SK-N-SH treated with all-trans-retinoic acid at 6 μM for 48 hours (cell line): Measurements from ENCODE around the gene LRRC51.

Experiments used
- ATAC-seq: fragments of 200-7000 bp; cut with Tn5 transposase; 3 replicates; pipeline ENCODE4 v1.9.1; 2020; ENCODE audit warnings: mild to moderate bottlenecking, moderate library complexity
- ARNTL ChIP-seq: fragments of 450-650 bp; formaldehyde crosslinking; IDR thresholded peaks from 2 replicates; pipeline ENCODE4 v1.5.0; 2020; ENCODE audit warnings: low read depth, mild to moderate bottlenecking, moderate library complexity, borderline replicate concordance
- BACH2 ChIP-seq: fragments of 250-450 bp; sonication (Bioruptor Pico); IDR thresholded peaks from 2 replicates; pipeline ENCODE4 v1.9.0; 2021; ENCODE audit warnings: mild to moderate bottlenecking, borderline replicate concordance
- CREB5 ChIP-seq: fragments of 250-450 bp; sonication (Bioruptor Pico); IDR thresholded peaks from 2 replicates; pipeline ENCODE4 v1.5.1; 2020; ENCODE audit warnings: low read depth, mild to moderate bottlenecking, moderate library complexity
- CSDC2 ChIP-seq: fragments of 250-450 bp; sonication (Bioruptor Pico); IDR thresholded peaks from 2 replicates; pipeline ENCODE4 v1.5.0; 2020; ENCODE audit warnings: mild to moderate bottlenecking, moderate library complexity
- ESRRG ChIP-seq: fragments of 250-450 bp; sonication (Bioruptor Pico); IDR thresholded peaks from 2 replicates; pipeline ENCODE4 v1.6.1; 2021; ENCODE audit warnings: mild to moderate bottlenecking
- GLIS3 ChIP-seq: fragments of 250-450 bp; sonication (Bioruptor Pico); IDR thresholded peaks from 2 replicates; pipeline ENCODE4 v1.5.0; 2020; ENCODE audit warnings: mild to moderate bottlenecking, moderate library complexity
- ISL1 ChIP-seq: fragments of 250-450 bp; sonication (Bioruptor Pico); IDR thresholded peaks from 2 replicates; pipeline ENCODE4 v2.1.2; 2022; ENCODE audit warnings: mild to moderate bottlenecking, moderate library complexity
- OSR1 ChIP-seq: fragments of 250-450 bp; sonication (Bioruptor Pico); IDR thresholded peaks from 2 replicates; pipeline ENCODE4 v1.8.0; 2022; ENCODE audit warnings: moderate library complexity, mild to moderate bottlenecking, inconsistent platforms
- PATZ1 ChIP-seq: fragments of 250-450 bp; sonication (Bioruptor Pico); IDR thresholded peaks from 2 replicates; pipeline ENCODE4 v1.8.0; 2020; ENCODE audit warnings: mild to moderate bottlenecking, moderate library complexity, borderline replicate concordance
- POU6F1 ChIP-seq: fragments of 250-450 bp; sonication (Bioruptor Pico); IDR thresholded peaks from 2 replicates; pipeline ENCODE4 v1.8.0; 2021; ENCODE audit warnings: low read depth, mild to moderate bottlenecking, moderate library complexity, borderline replicate concordance
- PPARA ChIP-seq: fragments of 250-450 bp; sonication (Bioruptor Pico); IDR thresholded peaks from 2 replicates; pipeline ENCODE4 v1.5.0; 2020; ENCODE audit warnings: mild to moderate bottlenecking, borderline replicate concordance
- RARB ChIP-seq: fragments of 250-450 bp; sonication (Bioruptor Pico); IDR thresholded peaks from 2 replicates; pipeline ENCODE4 v1.8.0; 2021; ENCODE audit warnings: mild to moderate bottlenecking, moderate library complexity
- SNAI2 ChIP-seq: fragments of 250-450 bp; sonication (Bioruptor Pico); IDR thresholded peaks from 2 replicates; pipeline ENCODE4 v1.5.0; 2020; ENCODE audit warnings: mild to moderate bottlenecking, moderate library complexity
- TCF4 ChIP-seq: fragments of 250-450 bp; sonication (Bioruptor Pico); IDR thresholded peaks from 2 replicates; pipeline ENCODE4 v1.8.0; 2021; ENCODE audit warnings: mild to moderate bottlenecking, moderate library complexity, borderline replicate concordance
- TOX ChIP-seq: fragments of 250-450 bp; sonication (Bioruptor Pico); IDR thresholded peaks from 2 replicates; pipeline ENCODE4 v1.8.0; 2021; ENCODE audit warnings: mild to moderate bottlenecking, moderate library complexity, borderline replicate concordance
- TSHZ2 ChIP-seq: fragments of 250-450 bp; sonication (Bioruptor Pico); IDR thresholded peaks from 2 replicates; pipeline ENCODE4 v1.5.0; 2020; ENCODE audit warnings: mild to moderate bottlenecking, moderate library complexity
- ZC3H10 ChIP-seq: fragments of 250-450 bp; sonication (Bioruptor Pico); IDR thresholded peaks from 2 replicates; pipeline ENCODE4 v1.5.1; 2021; ENCODE audit warnings: mild to moderate bottlenecking, moderate library complexity
- ZFP3 ChIP-seq: fragments of 250-450 bp; sonication (Bioruptor Pico); IDR thresholded peaks from 2 replicates; pipeline ENCODE4 v1.5.0; 2020; ENCODE audit warnings: mild to moderate bottlenecking, moderate library complexity
- ZFP30 ChIP-seq: fragments of 450-650 bp; formaldehyde crosslinking; IDR thresholded peaks from 2 replicates; pipeline ENCODE4 v1.5.0; 2022; ENCODE audit warnings: mild to moderate bottlenecking, moderate library complexity
- ZNF565 ChIP-seq: fragments of 450-650 bp; formaldehyde crosslinking; conservative IDR thresholded peaks from 2 replicates; pipeline ENCODE4 v1.5.0; 2020; ENCODE audit warnings: low read depth, mild to moderate bottlenecking, moderate library complexity
- ZNF70 ChIP-seq: fragments of 450-650 bp; formaldehyde crosslinking; IDR thresholded peaks from 2 replicates; pipeline ENCODE4 v1.5.0; 2020; ENCODE audit warnings: mild to moderate bottlenecking, moderate library complexity
- ZNF8 ChIP-seq: fragments of 450-650 bp; formaldehyde crosslinking; IDR thresholded peaks from 2 replicates; pipeline ENCODE4 v1.5.0; 2020; ENCODE audit warnings: mild to moderate bottlenecking, moderate library complexity

The LRRC51 gene

GRCh38 chr11:72123117-72123653, 42.5 kb downstream of the LRRC51 start (continued):
- TF ChIP-seq POU6F1 (CRISPR knock-in tag) (no peak), ZC3H10 (CRISPR knock-in tag) (no peak), CSDC2 (CRISPR knock-in tag) (no peak)

GRCh38 chr11:72124046-72124445, 43.4 kb downstream of the LRRC51 start:
- no peak for ATAC-seq
- no peak for TF ChIP-seq ZC3H10 (CRISPR knock-in tag)
- no peak for TF ChIP-seq BACH2 (CRISPR knock-in tag)
- no peak for TF ChIP-seq ZNF565
- TF ChIP-seq ARNTL, result no peak
- TF ChIP-seq ZNF70 (CRISPR knock-in tag), result no peak
- TF ChIP-seq PATZ1 (CRISPR knock-in tag), result no peak
- no peak for TF ChIP-seq SNAI2 (CRISPR knock-in tag)
- no peak for TF ChIP-seq ESRRG
- TF ChIP-seq CREB5 (CRISPR knock-in tag), result no peak

GRCh38 chr11:72125956-72126355, 45.3 kb downstream of the LRRC51 start:
- TF ChIP-seq ZC3H10 (CRISPR knock-in tag) (no peak), TOX (CRISPR knock-in tag) (no peak), PPARA (CRISPR knock-in tag) (no peak), ISL1 (CRISPR knock-in tag) (no peak), ZFP30 (CRISPR knock-in tag) (no peak), ZNF8 (no peak), CREB5 (CRISPR knock-in tag) (no peak)

GRCh38 chr11:72127923-72128322, 47.3 kb downstream of the LRRC51 start:
- TF ChIP-seq TOX (CRISPR knock-in tag) (no peak), ZNF565 (no peak), RARB (no peak), ZC3H10 (CRISPR knock-in tag) (no peak), ARNTL (no peak), ZFP3 (CRISPR knock-in tag) (no peak), GLIS3 (CRISPR knock-in tag) (no peak), TCF4 (CRISPR knock-in tag) (no peak)
- no peak for ATAC-seq

More at GRCh38 chr11:72125956-72126355, 45.3 kb downstream of the LRRC51 start:
- no peak for ATAC-seq

GRCh38 chr11:72129381-72129780, 48.7 kb downstream of the LRRC51 start:
- ATAC-seq, result no peak
- TF ChIP-seq GLIS3 (CRISPR knock-in tag) (no peak), TOX (CRISPR knock-in tag) (no peak), ISL1 (CRISPR knock-in tag) (no peak), TSHZ2 (no peak), RARB (no peak), PPARA (CRISPR knock-in tag) (no peak), OSR1 (CRISPR knock-in tag) (no peak), ZC3H10 (CRISPR knock-in tag) (no peak), POU6F1 (CRISPR knock-in tag) (no peak), ZNF565 (no peak), ZFP30 (CRISPR knock-in tag) (no peak), ARNTL (no peak), CREB5 (CRISPR knock-in tag) (no peak), CSDC2 (CRISPR knock-in tag) (no peak), BACH2 (CRISPR knock-in tag) (no peak)
